Astrocyte (in vitro differentiated cells and primary cell): Measurements from ENCODE around the gene FXYD7. TPM values are rescaled to one million over a fixed set of nuclear protein-coding genes. Genes with fewer than 3 reads are reported as not detected.

ENCODE experiments used
- DNase-seq: peaks from one replicate; pipeline ENCODE4 v3.0.0-alpha.2; 2010; ENCODE audit warnings: low read depth
- FAIRE-seq: peaks from 2 replicates; lab custom pipeline; 2011; peaks lifted over from hg19 to GRCh38; lab: Jason Lieb, UNC
- H2AFZ ChIP-seq: 2 replicates; pipeline ENCODE4 v1.6.0; 2012; ENCODE audit warnings: low read depth, low read length, inconsistent platforms
- H3K27ac ChIP-seq: 2 replicates; pipeline ENCODE4 v1.5.1; 2011; ENCODE audit warnings: low read depth, low read length, inconsistent platforms
- H3K27me3 ChIP-seq: 2 replicates; pipeline ENCODE4 v1.6.0; 2011; ENCODE audit warnings: low read length, inconsistent platforms; ENCODE audit not compliant: insufficient read depth
- H3K36me3 ChIP-seq: 2 replicates; pipeline ENCODE4 v1.5.1; 2011; ENCODE audit warnings: low read length, inconsistent platforms; ENCODE audit not compliant: insufficient read depth
- H3K4me1 ChIP-seq: 2 replicates; pipeline ENCODE4 v1.5.1; 2011; ENCODE audit warnings: low read length, inconsistent platforms; ENCODE audit not compliant: insufficient read depth
- H3K4me2 ChIP-seq: 2 replicates; pipeline ENCODE4 v1.6.0; 2012; ENCODE audit warnings: low read length, inconsistent platforms
- H3K4me3 ChIP-seq: 2 replicates; pipeline ENCODE4 v1.5.1; 2011; ENCODE audit warnings: low read depth, mild to moderate bottlenecking, low read length, inconsistent platforms; ENCODE audit not compliant: insufficient read depth
- H3K79me2 ChIP-seq: 2 replicates; pipeline ENCODE4 v1.6.0; 2012; ENCODE audit warnings: mild to moderate bottlenecking, low read length, inconsistent platforms; ENCODE audit not compliant: insufficient read depth
- H3K9ac ChIP-seq: 2 replicates; pipeline ENCODE4 v1.6.0; 2012; ENCODE audit warnings: mild to moderate bottlenecking, low read length, inconsistent platforms
- H3K9me3 ChIP-seq: 2 replicates; pipeline ENCODE4 v1.5.1; 2012; ENCODE audit warnings: low read depth, mild to moderate bottlenecking, low read length, inconsistent platforms; ENCODE audit not compliant: insufficient read depth
- H4K20me1 ChIP-seq: 2 replicates; pipeline ENCODE4 v1.6.0; 2012; ENCODE audit warnings: low read length, inconsistent platforms; ENCODE audit not compliant: insufficient read depth
- H3K27ac Mint-ChIP-seq: one replicate; pipeline ENCODE4 v1.8.0; 2021; ENCODE audit warnings: mild to moderate bottlenecking, mixed read lengths; ENCODE audit not compliant: unreplicated experiment
- H3K27me3 Mint-ChIP-seq: one replicate; pipeline ENCODE4 v1.8.0; 2021; ENCODE audit warnings: low read depth, mixed read lengths; ENCODE audit not compliant: unreplicated experiment
- H3K36me3 Mint-ChIP-seq: one replicate; pipeline ENCODE4 v1.8.0; 2021; ENCODE audit warnings: low read depth, mixed read lengths; ENCODE audit not compliant: unreplicated experiment
- H3K4me1 Mint-ChIP-seq: one replicate; pipeline ENCODE4 v1.8.0; 2021; ENCODE audit warnings: low read depth, mixed read lengths; ENCODE audit not compliant: unreplicated experiment
- H3K4me3 Mint-ChIP-seq: one replicate; pipeline ENCODE4 v1.8.0; 2021; ENCODE audit warnings: mild to moderate bottlenecking, moderate library complexity, mixed read lengths; ENCODE audit not compliant: unreplicated experiment
- H3K9me3 Mint-ChIP-seq: one replicate; pipeline ENCODE4 v1.8.0; 2021; ENCODE audit warnings: mild to moderate bottlenecking, mixed read lengths; ENCODE audit not compliant: unreplicated experiment
- CTCF ChIP-seq: IDR thresholded peaks from 2 replicates; pipeline ENCODE4 v1.5.1; 2011; ENCODE audit warnings: low read depth, mild to moderate bottlenecking, inconsistent platforms, low read length, moderate library complexity; ENCODE audit not compliant: insufficient read depth
- EZH2 ChIP-seq: IDR thresholded peaks from 2 replicates; pipeline ENCODE4 v1.6.1; 2012; ENCODE audit warnings: mild to moderate bottlenecking, low read length, inconsistent platforms; ENCODE audit not compliant: insufficient read depth
- total RNA-seq: library from RNA; stranded (reverse); gene quantifications from 2 replicates; pipeline ENCODE4 v1.2.1, GENCODE V29; 2021

FXYD7 gene
- total RNA-seq, 1 donor from 2014 or later, result not detected

GRCh38 chr19:35184267-35184666 lies 41.2 kb downstream of the FXYD7 start:
- no peak overlapping the region for H3K9ac ChIP-seq
- Mint-ChIP-seq H3K36me3 (no peaks in the 10 kb centered on the region), H3K4me3 (no peak overlapping the region), H3K9me3 (peaks cover 7% of the 10 kb centered on the region), H3K27me3 (peaks cover 4% of the 10 kb centered on the region), H3K27ac (no peak overlapping the region), H3K4me1 (no peaks in the 10 kb centered on the region)
- H4K20me1 ChIP-seq, result no peaks in the 10 kb centered on the region
- no peaks in the 10 kb centered on the region for H3K27me3 ChIP-seq
- H3K27ac ChIP-seq, result no peak overlapping the region
- no peaks in the 10 kb centered on the region for H3K36me3 ChIP-seq
- no peak overlapping the region for H3K4me3 ChIP-seq
- TF ChIP-seq CTCF (no peak), EZH2 (no peak)
- FAIRE-seq (no peak), DNase-seq (no peak)
- no peak overlapping the region for H2AFZ ChIP-seq
- no peaks in the 10 kb centered on the region for H3K9me3 ChIP-seq
- H3K4me2 ChIP-seq, result no peak overlapping the region
- no peaks in the 10 kb centered on the region for H3K79me2 ChIP-seq
- H3K4me1 ChIP-seq, result no peaks in the 10 kb centered on the region

- Mint-ChIP-seq H3K9me3 (peaks cover 7% of the 10 kb centered on the region), H3K4me3 (no peak overlapping the region), H3K27me3 (peaks cover 3% of the 10 kb centered on the region), H3K4me1 (no peaks in the 10 kb centered on the region), H3K36me3 (no peaks in the 10 kb centered on the region), H3K27ac (no peak overlapping the region)
- Histone ChIP-seq H3K27me3 (no peaks in the 10 kb centered on the region), H3K4me3 (no peak overlapping the region), H3K4me1 (no peaks in the 10 kb centered on the region), H3K9ac (no peak overlapping the region), H3K4me2 (no peak overlapping the region), H3K27ac (no peak overlapping the region), H3K9me3 (no peaks in the 10 kb centered on the region), H4K20me1 (no peaks in the 10 kb centered on the region), H3K79me2 (no peaks in the 10 kb centered on the region), H3K36me3 (no peaks in the 10 kb centered on the region), H2AFZ (no peak overlapping the region)
- TF ChIP-seq CTCF (no peak), EZH2 (no peak)
- no peak for DNase-seq
- no peak for FAIRE-seq
Measured at GRCh38 chr19:35184884-35185283, 41.8 kb downstream of the FXYD7 start.

- Histone ChIP-seq H3K4me1 (no peaks in the 10 kb centered on the region), H2AFZ (no peak overlapping the region), H3K9ac (no peak overlapping the region), H3K36me3 (no peaks in the 10 kb centered on the region), H4K20me1 (no peaks in the 10 kb centered on the region), H3K9me3 (no peaks in the 10 kb centered on the region), H3K27ac (no peak overlapping the region), H3K79me2 (no peaks in the 10 kb centered on the region), H3K4me2 (no peak overlapping the region), H3K4me3 (no peak overlapping the region), H3K27me3 (no peaks in the 10 kb centered on the region)
- no peaks in the 10 kb centered on the region for H3K36me3 Mint-ChIP-seq
- DNase-seq, result no peak
- TF ChIP-seq EZH2 (no peak), CTCF (no peak)
- H3K9me3 Mint-ChIP-seq, result no peaks in the 10 kb centered on the region
- no peak overlapping the region for H3K27ac Mint-ChIP-seq
- no peak overlapping the region for H3K4me3 Mint-ChIP-seq
- H3K4me1 Mint-ChIP-seq, result no peaks in the 10 kb centered on the region
- FAIRE-seq, result no peak
- peaks cover 4% of the 10 kb centered on the region for H3K27me3 Mint-ChIP-seq
Measured at GRCh38 chr19:35194012-35194984, 51.2 kb downstream of the FXYD7 start.
